ENCODE data around the gene HMCN2. TPM values are rescaled to one million over a fixed set of nuclear protein-coding genes. Genes with fewer than 3 reads are reported as not detected.
"Not testable (repeated sequence)": the region's sequence is repeated elsewhere in the genome, so short reads cannot be mapped to it uniquely, and the experiment has no call there.

The HMCN2 gene
- total RNA-seq, 1 donor from 2014 or later: 5.8 TPM

DNA sequence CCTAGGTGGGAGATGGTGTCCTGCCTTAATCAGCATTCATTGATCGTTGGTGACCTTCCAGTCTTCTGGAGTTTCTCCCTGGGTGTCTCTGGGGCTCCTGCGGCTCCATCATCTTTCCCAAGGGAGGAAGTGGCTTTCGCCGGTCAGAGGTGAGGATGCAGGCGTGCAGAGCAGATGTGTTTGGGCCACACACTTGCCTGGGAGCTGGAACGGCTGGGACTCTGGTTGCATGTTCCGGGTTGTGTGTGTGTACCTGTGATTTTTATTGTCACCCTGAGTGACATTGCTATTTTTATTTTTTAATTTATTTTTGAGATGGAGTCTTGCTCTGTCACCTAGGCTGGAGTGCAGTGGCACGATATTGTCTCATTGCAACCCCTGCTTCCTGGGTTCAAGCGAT is 9.6 kb downstream of the HMCN2 start:
- Mint-ChIP-seq H3K4me3 (no peak overlapping the region), H3K27me3 (ENCODE audit: low read depth) (no peaks in the 10 kb centered on the region), H3K27ac (no peak overlapping the region), H3K9me3 (no peaks in the 10 kb centered on the region), H3K4me1 (peaks cover 2% of the 10 kb centered on the region), H3K36me3 (no peaks in the 10 kb centered on the region)
- no peak for DNase-seq (ENCODE audit: low spot score in 2 of 2, unreplicated experiment in 2 of 2)
- TF ChIP-seq, protein P1, sequence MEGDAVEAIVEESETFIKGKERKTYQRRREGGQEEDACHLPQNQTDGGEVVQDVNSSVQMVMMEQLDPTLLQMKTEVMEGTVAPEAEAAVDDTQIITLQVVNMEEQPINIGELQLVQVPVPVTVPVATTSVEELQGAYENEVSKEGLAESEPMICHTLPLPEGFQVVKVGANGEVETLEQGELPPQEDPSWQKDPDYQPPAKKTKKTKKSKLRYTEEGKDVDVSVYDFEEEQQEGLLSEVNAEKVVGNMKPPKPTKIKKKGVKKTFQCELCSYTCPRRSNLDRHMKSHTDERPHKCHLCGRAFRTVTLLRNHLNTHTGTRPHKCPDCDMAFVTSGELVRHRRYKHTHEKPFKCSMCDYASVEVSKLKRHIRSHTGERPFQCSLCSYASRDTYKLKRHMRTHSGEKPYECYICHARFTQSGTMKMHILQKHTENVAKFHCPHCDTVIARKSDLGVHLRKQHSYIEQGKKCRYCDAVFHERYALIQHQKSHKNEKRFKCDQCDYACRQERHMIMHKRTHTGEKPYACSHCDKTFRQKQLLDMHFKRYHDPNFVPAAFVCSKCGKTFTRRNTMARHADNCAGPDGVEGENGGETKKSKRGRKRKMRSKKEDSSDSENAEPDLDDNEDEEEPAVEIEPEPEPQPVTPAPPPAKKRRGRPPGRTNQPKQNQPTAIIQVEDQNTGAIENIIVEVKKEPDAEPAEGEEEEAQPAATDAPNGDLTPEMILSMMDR (IDR thresholded peaks at IDR 0.05; ENCODE audit: unreplicated experiment): no peak

DNA sequence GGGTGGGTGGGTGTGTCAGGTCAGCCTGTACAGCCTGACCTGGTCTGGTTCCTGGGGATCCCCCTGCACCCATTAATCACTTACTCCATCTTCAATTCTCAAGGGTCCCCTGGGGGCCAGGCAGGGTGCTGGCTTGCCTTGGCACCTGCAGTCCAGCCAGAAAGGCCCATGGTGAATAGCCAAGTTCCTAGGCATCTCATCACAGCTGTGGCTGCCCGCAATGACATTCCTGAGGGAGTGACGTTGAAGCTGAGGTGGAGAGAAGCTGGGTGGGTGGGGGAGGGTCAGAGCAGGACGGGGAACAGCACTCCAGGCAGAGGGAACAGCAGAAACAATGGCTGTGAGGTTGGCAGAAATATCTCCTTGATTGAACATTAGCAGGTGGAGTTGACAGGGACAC is 10.6 kb downstream of the HMCN2 start:
- TF ChIP-seq, protein P1 (IDR thresholded peaks at IDR 0.05; ENCODE audit: unreplicated experiment): no peak
- peaks cover 2% of the 10 kb centered on the region for H3K4me1 Mint-ChIP-seq

DNA sequence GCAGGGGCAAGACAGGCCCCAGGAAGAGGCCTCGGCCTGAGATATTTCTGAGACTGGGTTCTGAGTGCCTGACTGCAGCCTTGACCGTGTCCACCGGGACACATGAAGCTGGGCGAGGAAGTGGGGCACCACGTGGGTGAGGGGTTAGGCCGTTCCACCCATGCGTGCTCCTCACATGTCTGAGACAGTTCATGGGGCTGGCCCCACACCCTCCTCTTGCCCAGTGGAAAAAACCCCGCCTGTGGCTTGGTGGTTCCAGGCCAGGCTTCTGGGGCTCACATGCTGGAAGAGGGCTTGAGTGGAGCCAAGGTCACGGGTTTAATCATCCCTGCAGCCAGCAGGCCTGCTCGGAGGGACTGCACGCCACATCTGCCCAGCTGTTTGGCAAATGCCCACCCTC is 11.4 kb downstream of the HMCN2 start:
- TF ChIP-seq, protein P1 (IDR thresholded peaks at IDR 0.05; ENCODE audit: unreplicated experiment): no peak
- no peaks in the 10 kb centered on the region for H3K36me3 Mint-ChIP-seq
- no peak overlapping the region for H3K27ac Mint-ChIP-seq
- DNase-seq (ENCODE audit: low spot score in 2 of 2, unreplicated experiment in 2 of 2): no peak
- H3K4me1 Mint-ChIP-seq: peaks cover under 1% of the 10 kb centered on the region
- H3K9me3 Mint-ChIP-seq: no peaks in the 10 kb centered on the region
- peaks cover 1% of the 10 kb centered on the region for H3K27me3 Mint-ChIP-seq (ENCODE audit: low read depth)
- no peak overlapping the region for H3K4me3 Mint-ChIP-seq

More for the DNA sequence above, 10.6 kb downstream of the HMCN2 start:
- Mint-ChIP-seq H3K36me3 (no peaks in the 10 kb centered on the region), H3K4me3 (no peak overlapping the region), H3K27ac (no peak overlapping the region), H3K9me3 (no peaks in the 10 kb centered on the region), H3K27me3 (ENCODE audit: low read depth) (no peaks in the 10 kb centered on the region)
- DNase-seq (ENCODE audit: low spot score in 2 of 2, unreplicated experiment in 2 of 2): no peak

DNA sequence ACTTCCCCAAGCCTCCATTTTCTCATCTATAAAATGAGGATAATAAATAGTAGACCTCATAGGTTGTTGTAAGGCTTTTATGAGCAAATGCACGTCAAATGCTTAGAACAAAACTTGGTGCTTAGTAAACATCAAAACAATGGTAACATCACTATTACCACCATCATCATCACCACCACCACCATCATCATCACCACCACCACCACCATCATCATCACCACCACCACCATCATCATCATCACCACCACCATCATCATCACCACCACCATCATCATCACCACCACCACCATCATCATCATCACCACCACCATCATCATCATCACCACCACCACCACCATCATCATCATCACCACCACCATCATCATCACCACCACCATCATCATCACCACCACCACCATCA is 12.0 kb downstream of the HMCN2 start:
- H3K27ac Mint-ChIP-seq; H3K4me1 Mint-ChIP-seq; H3K36me3 Mint-ChIP-seq; H3K4me3 Mint-ChIP-seq; H3K27me3 Mint-ChIP-seq (ENCODE audit: low read depth); DNase-seq (ENCODE audit: low spot score in 2 of 2, unreplicated experiment in 2 of 2); H3K9me3 Mint-ChIP-seq: not testable (repeated sequence)

DNA sequence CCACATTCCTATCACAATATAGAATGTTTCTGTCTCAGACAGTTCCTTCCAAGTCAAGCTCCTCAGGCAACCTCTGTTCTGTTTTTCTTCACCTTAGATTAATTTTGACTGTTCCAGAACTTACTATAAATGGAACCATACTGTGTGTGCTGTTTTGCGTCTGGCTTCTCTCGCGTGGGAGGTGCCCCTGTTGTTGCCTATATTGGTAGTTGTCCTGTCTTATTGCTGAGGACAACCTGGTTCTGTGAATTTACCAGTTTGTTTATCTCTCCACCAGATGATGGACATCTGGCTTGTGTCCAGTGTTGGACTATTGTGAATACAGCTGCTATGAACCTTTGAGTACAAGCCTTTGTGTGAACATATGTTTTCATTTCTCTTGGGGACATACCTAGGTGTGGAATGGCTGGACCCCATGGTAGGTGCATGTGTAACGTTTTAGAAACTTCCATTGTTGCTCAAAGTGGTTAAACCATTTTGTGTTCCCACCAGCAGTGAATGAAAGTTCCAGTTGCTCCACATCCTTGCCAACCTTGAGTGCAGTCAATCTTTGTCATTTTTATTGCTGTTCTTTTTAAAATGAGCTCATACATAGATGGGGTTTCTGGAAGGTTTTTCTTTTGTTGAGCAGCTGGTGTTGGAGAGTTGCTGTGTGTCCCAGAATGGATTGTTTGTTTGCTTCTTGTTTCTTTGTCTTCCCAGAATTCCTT is 18.1 kb downstream of the HMCN2 start:
- TF ChIP-seq, protein P1 (IDR thresholded peaks at IDR 0.05; ENCODE audit: unreplicated experiment): no peak
- H3K9me3 Mint-ChIP-seq: no peaks in the 10 kb centered on the region
- H3K4me1 Mint-ChIP-seq: peaks cover 29% of the 10 kb centered on the region
- peaks cover 23% of the 10 kb centered on the region for H3K27me3 Mint-ChIP-seq (ENCODE audit: low read depth)
- no peak overlapping the region for H3K27ac Mint-ChIP-seq
- no peaks in the 10 kb centered on the region for H3K36me3 Mint-ChIP-seq
- H3K4me3 Mint-ChIP-seq: no peak overlapping the region
- no peak for DNase-seq (ENCODE audit: low spot score in 2 of 2, unreplicated experiment in 2 of 2)

DNA sequence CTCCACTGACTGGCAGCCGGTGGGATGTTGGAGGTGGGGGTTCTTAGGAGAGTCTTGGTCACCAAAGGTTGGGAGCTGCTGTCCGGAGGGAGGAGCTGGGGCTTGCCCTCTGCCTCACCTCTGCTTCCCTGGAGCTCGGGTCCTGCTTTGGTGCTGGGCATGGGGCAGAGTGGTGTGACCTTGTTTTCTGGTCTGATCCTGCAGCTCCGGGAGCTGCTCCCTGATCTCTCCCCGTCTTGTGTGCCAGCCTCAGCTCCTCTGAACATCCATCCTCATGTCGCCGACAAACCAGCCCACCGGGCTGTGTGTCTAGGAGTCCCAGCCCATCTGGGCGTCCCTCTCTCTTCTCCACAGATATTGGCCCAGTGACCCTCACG is 18.7 kb downstream of the HMCN2 start:
- TF ChIP-seq, protein P1 (IDR thresholded peaks at IDR 0.05; ENCODE audit: unreplicated experiment): no peak
- Mint-ChIP-seq H3K9me3 (no peaks in the 10 kb centered on the region), H3K4me1 (peaks cover 34% of the 10 kb centered on the region), H3K27ac (no peak overlapping the region), H3K27me3 (ENCODE audit: low read depth) (peaks cover 23% of the 10 kb centered on the region), H3K36me3 (no peaks in the 10 kb centered on the region), H3K4me3 (no peak overlapping the region)
- no peak for DNase-seq (ENCODE audit: low spot score in 2 of 2, unreplicated experiment in 2 of 2)

Data from mesothelial cell of epicardium (in vitro differentiated cells).